NCI-H1417 treated with DMSO at 0.1 percent for 48 hours (cell line): ENCODE measurements around the gene HRH3.

Experiments used
- DNase-seq: peaks from one replicate; lab custom pipeline; 2025; lab: John Stamatoyannopoulos, UW

The HRH3 gene

GRCh38 chr20:62174870-62175624, 45.0 kb downstream of the HRH3 start:
- no peak for DNase-seq

- DNase-seq, result no peak
Observed at GRCh38 chr20:62174021-62174804, 45.9 kb downstream of the HRH3 start.

- no peak for DNase-seq
Observed at GRCh38 chr20:62172666-62173065, 47.4 kb downstream of the HRH3 start.

GRCh38 chr20:62171245-62171644, 48.8 kb downstream of the HRH3 start:
- DNase-seq, result no peak

- DNase-seq, result no peak
Observed at GRCh38 chr20:62170536-62170935, 49.5 kb downstream of the HRH3 start.

- DNase-seq, result no peak
Observed at GRCh38 chr20:62168890-62169435, 51.1 kb downstream of the HRH3 start.

- DNase-seq, result no peak
Observed at GRCh38 chr20:62168061-62168460, 52.0 kb downstream of the HRH3 start.

- DNase-seq, result no peak
Observed at GRCh38 chr20:62167474-62167873, 52.6 kb downstream of the HRH3 start.

GRCh38 chr20:62165762-62166399, 54.2 kb downstream of the HRH3 start:
- DNase-seq, result no peak
